ENCODE results near the gene LLGL2.
"Not testable (repeated sequence)": the region's sequence is repeated elsewhere in the genome, so short reads cannot be mapped to it uniquely, and the experiment has no call there.

Gene LLGL2

DNA sequence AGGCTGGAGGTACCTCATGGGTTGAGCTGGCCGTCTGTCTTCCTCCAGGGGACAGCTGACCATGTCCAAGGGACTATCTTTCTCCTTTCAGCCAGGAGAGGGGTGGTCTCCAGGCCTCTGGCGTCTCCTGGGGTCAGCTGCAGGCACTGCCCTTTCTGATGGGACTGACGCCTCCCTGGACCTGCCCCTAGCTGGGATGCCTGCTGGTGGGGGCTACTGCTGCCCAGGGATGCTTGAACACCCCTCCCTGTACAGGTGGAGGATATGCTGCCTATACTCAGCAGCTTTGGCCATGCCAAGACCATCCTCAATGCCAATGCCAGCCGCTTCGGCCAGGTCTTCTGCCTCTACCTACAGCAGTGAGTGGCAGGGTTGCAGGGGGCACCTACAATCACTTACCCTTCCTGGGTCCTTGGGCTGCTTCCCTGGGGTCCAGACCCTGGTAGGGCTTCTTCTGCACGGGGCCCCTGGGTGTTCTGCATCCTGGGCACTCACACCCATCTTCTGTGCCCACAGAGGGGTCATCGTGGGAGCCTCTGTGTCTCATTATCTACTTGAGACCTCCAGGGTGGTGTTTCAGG, 66.3 kb downstream of the LLGL2 start:
- TF ChIP-seq CTCF (IDR thresholded peaks at IDR 0.05) (no peak), ZFX (IDR thresholded peaks at IDR 0.05; ENCODE audit: borderline replicate concordance) (no peak)

DNA sequence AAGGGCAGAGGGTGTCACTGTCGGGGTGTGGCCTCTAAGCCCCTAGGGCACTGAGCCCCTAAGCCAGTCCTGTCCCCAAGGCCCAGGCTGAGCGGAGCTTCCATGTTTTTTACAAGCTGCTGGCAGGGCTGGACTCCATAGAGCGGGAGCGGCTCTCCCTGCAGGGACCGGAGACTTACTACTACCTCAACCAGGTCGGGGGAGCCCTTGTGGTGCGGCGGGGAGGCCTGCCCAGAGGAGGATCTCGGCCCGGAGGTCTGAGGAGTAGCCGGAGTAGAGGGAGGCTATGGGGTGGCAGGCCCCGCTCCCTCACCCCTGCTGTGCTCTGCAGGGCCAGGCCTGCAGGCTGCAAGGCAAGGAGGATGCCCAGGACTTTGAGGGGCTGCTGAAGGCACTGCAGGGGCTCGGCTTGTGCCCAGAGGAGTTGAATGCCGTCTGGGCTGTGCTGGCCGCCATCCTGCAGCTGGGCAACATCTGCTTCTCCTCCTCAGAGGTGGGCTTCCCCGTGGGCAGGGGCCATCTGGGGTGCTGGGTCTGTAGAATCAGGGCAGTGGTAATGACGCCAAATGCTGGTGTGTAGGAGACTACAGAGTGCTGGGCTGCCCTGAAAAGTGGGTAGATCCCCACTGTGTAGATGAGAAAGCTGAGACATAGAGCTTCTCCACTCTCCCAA, 67.0 kb downstream of the LLGL2 start:
- TF ChIP-seq CTCF (IDR thresholded peaks at IDR 0.05) = no peak
- TF ChIP-seq ZFX (IDR thresholded peaks at IDR 0.05; ENCODE audit: borderline replicate concordance) = no peak
- H3K27ac ChIP-seq = no peak overlapping the region

More for the DNA sequence above, 66.3 kb downstream of the LLGL2 start:
- no peak overlapping the region for H3K27ac ChIP-seq

DNA sequence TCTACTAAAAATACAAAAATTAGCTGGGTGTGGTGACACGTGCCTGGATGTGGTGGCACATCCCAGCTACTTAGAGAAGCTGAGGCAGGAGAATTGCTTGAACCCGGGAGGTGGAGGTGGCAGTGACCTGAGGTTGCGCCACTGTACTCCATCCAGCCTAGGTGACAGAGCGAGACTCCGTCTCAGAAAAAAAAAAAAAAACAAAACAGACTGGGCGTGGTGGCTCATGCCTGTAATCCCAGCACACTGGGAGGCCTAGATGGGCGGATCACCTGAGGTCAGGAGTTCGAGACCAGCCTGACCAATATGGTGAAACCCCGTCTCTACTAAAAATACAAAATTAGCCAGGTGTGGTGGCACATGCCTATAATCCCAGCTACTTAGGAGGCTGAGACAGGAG, 67.9 kb downstream of the LLGL2 start:
- not testable (repeated sequence) for H3K27ac ChIP-seq

- TF ChIP-seq ZFX (IDR thresholded peaks at IDR 0.05; ENCODE audit: borderline replicate concordance) (no peak), CTCF (IDR thresholded peaks at IDR 0.05) (no peak)
- H3K27ac ChIP-seq = no peak overlapping the region
These were observed 69.2 kb downstream of the LLGL2 start for GRCh38 chr17:75594499-75595283.

DNA sequence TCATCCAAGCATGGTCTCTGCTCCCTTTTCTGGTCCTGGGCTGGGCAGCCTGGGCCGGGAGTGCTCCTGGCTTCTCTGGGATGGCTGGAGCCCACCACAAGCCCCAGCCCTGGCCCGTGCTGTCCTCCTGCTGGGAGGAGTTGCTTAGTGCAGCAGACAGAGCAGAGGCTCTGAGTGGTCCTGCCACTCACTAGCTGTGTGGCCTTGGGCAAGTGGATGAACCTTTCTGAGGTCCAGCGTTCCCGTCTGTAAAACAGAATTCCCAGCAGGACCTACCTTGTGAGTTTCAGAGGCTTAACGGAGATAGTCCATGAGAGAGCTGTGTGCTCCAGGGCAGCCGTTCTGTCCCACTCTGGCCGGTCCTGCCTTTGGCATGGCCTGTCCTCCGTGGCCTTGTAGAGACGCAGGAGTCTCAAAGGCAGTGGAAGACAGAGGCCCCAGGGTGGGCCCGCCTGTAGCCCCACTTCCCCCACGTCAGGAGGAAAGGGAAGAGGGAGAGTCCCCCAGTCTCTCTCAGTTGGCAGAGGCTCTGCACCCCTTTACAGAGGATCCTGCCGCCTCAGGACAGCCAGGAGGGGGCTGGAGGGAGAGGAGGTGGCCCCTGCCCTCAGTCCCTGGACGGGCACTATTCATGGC, 69.9 kb downstream of the LLGL2 start:
- TF ChIP-seq ZFX (IDR thresholded peaks at IDR 0.05; ENCODE audit: borderline replicate concordance) (no peak), CTCF (IDR thresholded peaks at IDR 0.05) (no peak)
- no peak overlapping the region for H3K27ac ChIP-seq

DNA sequence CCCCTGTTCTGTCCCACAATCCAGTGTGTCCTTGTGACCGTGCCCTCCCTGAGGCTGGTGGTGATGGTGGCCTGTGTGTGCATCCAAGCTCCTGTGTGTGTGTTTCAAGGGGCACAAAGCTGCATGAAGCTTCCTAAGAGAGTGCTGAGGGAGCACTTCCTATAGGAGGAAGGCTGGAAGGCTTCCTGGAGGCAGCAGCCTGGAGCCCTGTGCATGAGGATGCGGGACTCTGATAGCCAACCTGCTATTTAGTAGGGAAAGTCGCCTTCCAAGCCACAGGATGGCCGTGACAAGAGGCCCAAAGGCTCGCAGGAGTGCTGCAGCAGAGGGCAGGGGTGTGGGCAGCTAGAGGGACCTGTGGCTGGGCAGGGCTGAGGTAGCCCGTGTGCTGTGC, 70.4 kb downstream of the LLGL2 start:
- TF ChIP-seq ZFX (IDR thresholded peaks at IDR 0.05; ENCODE audit: borderline replicate concordance) (no peak), CTCF (IDR thresholded peaks at IDR 0.05) (no peak)
- H3K27ac ChIP-seq = no peak overlapping the region

DNA sequence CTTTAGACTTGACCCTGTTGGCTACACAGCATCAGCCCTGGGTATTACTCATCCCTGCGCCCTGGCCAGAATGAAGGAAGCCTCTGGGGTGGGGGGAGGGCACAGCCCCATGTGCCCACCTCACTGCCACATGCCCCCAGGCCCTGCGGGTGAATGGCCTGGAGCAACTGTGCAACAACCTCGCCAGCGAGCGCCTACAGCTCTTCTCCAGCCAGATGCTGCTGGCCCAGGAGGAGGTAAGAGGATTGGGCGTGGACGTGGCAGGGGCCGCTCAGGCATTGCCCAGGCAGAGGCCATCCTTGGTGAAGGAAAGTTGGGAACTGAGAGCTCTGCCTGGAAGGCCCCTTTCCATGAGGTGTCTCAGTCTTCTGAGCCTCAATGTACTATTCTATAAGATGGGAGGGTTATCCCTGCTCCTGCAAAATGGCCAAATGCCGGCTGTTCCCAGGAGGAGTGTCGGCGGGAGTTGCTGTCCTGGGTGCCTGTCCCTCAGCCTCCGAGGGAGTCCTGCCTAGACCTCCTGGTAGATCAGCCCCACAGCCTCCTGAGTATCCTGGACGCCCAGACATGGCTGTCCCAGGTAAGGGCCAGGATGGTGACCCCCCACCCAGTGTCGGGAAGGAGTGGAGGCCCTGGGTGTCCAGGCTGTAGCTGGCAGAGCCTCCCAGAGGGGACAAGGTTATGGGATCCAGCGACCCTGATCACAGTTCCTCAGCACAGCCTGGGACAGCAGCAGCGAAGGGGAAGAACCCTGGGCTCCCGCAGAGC, 71.0 kb downstream of the LLGL2 start:
- no peak overlapping the region for H3K27ac ChIP-seq
- no peak for TF ChIP-seq CTCF (IDR thresholded peaks at IDR 0.05)
- TF ChIP-seq ZFX (IDR thresholded peaks at IDR 0.05; ENCODE audit: borderline replicate concordance) = no peak

Data from 22Rv1 (cell line).